PC-3 (cell line): ENCODE data around the gene R3HCC1L. TPM values are rescaled to one million over a fixed set of nuclear protein-coding genes. Genes with fewer than 3 reads are reported as not detected.

Experiments used
- ATAC-seq: fragments of 200-7000 bp; cut with Tn5 transposase; 2 replicates; pipeline ENCODE4 v1.9.1; 2020; ENCODE audit warnings: mild to moderate bottlenecking, moderate library complexity
- BruUV-seq: library from RNA; stranded (reverse); fragments of 400-500 nt; replicated peaks from 2 replicates; lab custom pipeline; 2021; lab: Mats Ljungman, UMichigan
- CTCF ChIA-PET: fragments of 300-600 bp; sonication (Branson Sonifier 250); formaldehyde crosslinking; loops from one replicate; lab custom pipeline; 2022; ENCODE audit warnings: antibody characterized with exemption; lab: Charles Lee
- POLR2A ChIA-PET: fragments of 300-600 bp; sonication (Branson Sonifier 250); formaldehyde crosslinking; loops from one replicate; lab custom pipeline; 2022; ENCODE audit warnings: antibody characterized with exemption; ENCODE audit not compliant: unreplicated experiment; lab: Charles Lee
- DNase-seq: peaks from one replicate; pipeline ENCODE4 v3.0.0-alpha.2; 2015
- H2AFZ ChIP-seq: fragments of 300-600 bp; sonication (generic); 2 replicates; pipeline ENCODE4 v1.6.0; 2016; ENCODE audit warnings: antibody characterized with exemption, low read length
- H3F3A ChIP-seq: fragments of 300-600 bp; sonication (generic); one replicate; pipeline ENCODE4 v1.6.0; 2017; ENCODE audit warnings: antibody characterized with exemption, low read length, control low read depth, mild to moderate bottlenecking; ENCODE audit not compliant: unreplicated experiment
- H3K27ac ChIP-seq: fragments of 300-600 bp; sonication (generic); 2 replicates; pipeline ENCODE4 v1.5.1; 2016; ENCODE audit warnings: mild to moderate bottlenecking, low read length
- H3K27me3 ChIP-seq: fragments of 300-600 bp; sonication (generic); 2 replicates; pipeline ENCODE4 v1.6.1; 2016; ENCODE audit warnings: low read length, mixed read lengths
- H3K36me3 ChIP-seq: fragments of 300-600 bp; sonication (generic); 2 replicates; pipeline ENCODE4 v1.6.1; 2016; ENCODE audit warnings: low read depth, mixed run types, low read length, mixed read lengths
- H3K4me1 ChIP-seq: fragments of 300-600 bp; sonication (generic); 2 replicates; pipeline ENCODE4 v1.5.1; 2016; ENCODE audit warnings: low read length; ENCODE audit not compliant: insufficient read depth
- H3K4me2 ChIP-seq: fragments of 300-600 bp; sonication (generic); 2 replicates; pipeline ENCODE4 v1.6.0; 2016; ENCODE audit warnings: low read length
- H3K4me3 ChIP-seq: fragments of 300-600 bp; sonication (generic); 2 replicates; pipeline ENCODE4 v1.5.1; 2016; ENCODE audit warnings: mild to moderate bottlenecking, low read length, mixed read lengths
- H3K79me2 ChIP-seq: fragments of 300-600 bp; sonication (generic); 2 replicates; pipeline ENCODE4 v1.6.1; 2017; ENCODE audit warnings: low read length, mixed read lengths
- H3K9ac ChIP-seq: fragments of 300-600 bp; sonication (generic); 2 replicates; pipeline ENCODE4 v1.6.0; 2016; ENCODE audit warnings: mild to moderate bottlenecking, low read length
- H3K9me2 ChIP-seq: fragments of 300-600 bp; sonication (generic); replicated peaks from 2 replicates; pipeline ENCODE4 v1.6.1; 2016; ENCODE audit warnings: mixed run types, low read length, mixed read lengths
- H3K9me3 ChIP-seq: fragments of 300-600 bp; sonication (generic); 2 replicates; pipeline ENCODE4 v1.6.1; 2016; ENCODE audit warnings: low read length, mixed read lengths
- H4K20me1 ChIP-seq: fragments of 300-600 bp; sonication (generic); 2 replicates; pipeline ENCODE4 v1.6.1; 2016; ENCODE audit warnings: low read length, mixed read lengths
- EZH2 ChIP-seq: fragments of 300-600 bp; sonication (generic); IDR thresholded peaks from one replicate; pipeline ENCODE4 v1.6.1; 2017; ENCODE audit warnings: antibody characterized with exemption, mild to moderate bottlenecking, low read length; ENCODE audit not compliant: unreplicated experiment
- EZH2phosphoT487 ChIP-seq: fragments of 300-600 bp; sonication (generic); IDR thresholded peaks from 2 replicates; pipeline ENCODE4 v1.6.1; 2018; ENCODE audit warnings: mild to moderate bottlenecking, antibody characterized with exemption, low read length, borderline replicate concordance
- intact Hi-C: fragments of 100-400 bp; cut with micrococcal nuclease; formaldehyde crosslinking; loops from 2 replicates; pipeline ENCODE4 v1.9.0; 2023
- total RNA-seq: library from RNA; depleted of rRNA; stranded (reverse); fragments of >200 nt; gene quantifications from 2 replicates; pipeline ENCODE4 v1.2.3, GENCODE V29; 2014
- TF ChIP-seq, protein P1 (sequence below): fragments of 300-600 bp; sonication (generic); conservative IDR thresholded peaks from 2 replicates; pipeline ENCODE4 v1.5.1; 2017; ENCODE audit warnings: antibody characterized with exemption, low read depth, mild to moderate bottlenecking, low read length

Gene R3HCC1L
- total RNA-seq, 1 experiment from 2014 or later = 15.3 TPM

- ChIA-PET POLR2A (no interaction called here), CTCF (no interaction called here)
- intact Hi-C loops = no loop called here
- Histone ChIP-seq H3K4me3 (no peak overlapping the region), H4K20me1 (no peaks in the 10 kb centered on the region), H3K27ac (no peak overlapping the region), H2AFZ (no peak overlapping the region), H3K79me2 (no peaks in the 10 kb centered on the region), H3K4me1 (no peaks in the 10 kb centered on the region), H3K9ac (no peak overlapping the region), H3K9me2 (no peaks in the 10 kb centered on the region), H3K36me3 (no peaks in the 10 kb centered on the region), H3K9me3 (no peaks in the 10 kb centered on the region), H3F3A (no peaks in the 10 kb centered on the region), H3K4me2 (no peak overlapping the region), H3K27me3 (peaks cover 72% of the 10 kb centered on the region)
- TF ChIP-seq EZH2 = no peak
- TF ChIP-seq, protein P1, sequence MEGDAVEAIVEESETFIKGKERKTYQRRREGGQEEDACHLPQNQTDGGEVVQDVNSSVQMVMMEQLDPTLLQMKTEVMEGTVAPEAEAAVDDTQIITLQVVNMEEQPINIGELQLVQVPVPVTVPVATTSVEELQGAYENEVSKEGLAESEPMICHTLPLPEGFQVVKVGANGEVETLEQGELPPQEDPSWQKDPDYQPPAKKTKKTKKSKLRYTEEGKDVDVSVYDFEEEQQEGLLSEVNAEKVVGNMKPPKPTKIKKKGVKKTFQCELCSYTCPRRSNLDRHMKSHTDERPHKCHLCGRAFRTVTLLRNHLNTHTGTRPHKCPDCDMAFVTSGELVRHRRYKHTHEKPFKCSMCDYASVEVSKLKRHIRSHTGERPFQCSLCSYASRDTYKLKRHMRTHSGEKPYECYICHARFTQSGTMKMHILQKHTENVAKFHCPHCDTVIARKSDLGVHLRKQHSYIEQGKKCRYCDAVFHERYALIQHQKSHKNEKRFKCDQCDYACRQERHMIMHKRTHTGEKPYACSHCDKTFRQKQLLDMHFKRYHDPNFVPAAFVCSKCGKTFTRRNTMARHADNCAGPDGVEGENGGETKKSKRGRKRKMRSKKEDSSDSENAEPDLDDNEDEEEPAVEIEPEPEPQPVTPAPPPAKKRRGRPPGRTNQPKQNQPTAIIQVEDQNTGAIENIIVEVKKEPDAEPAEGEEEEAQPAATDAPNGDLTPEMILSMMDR = no peak
- no peak for TF ChIP-seq EZH2phosphoT487
- ATAC-seq (no peak), DNase-seq (no peak)
- BruUV-seq = no TSS peak
Observed at GRCh38 chr10:98100476-98100875, 34.0 kb upstream of the R3HCC1L start.

DNA sequence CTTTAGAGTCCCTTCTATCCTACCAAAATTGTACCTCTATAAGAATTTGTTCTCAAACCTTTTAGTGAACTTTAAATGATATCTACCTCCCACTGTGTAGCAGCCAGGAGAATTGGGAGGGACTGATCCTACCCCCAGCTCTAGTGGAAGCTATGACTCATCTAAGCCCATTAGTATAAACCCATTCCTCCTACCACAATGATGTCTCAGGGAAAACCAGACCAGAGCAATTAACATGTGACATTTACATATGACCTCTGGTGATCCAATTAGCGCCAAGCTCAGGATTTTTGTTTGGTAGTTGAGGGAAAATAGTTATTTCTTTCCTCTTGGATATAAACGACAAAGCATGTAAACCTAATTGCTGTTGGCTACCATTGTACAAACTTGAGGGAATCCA, 33.1 kb upstream of the R3HCC1L start:
- DNase-seq (no peak), ATAC-seq (no peak)
- POLR2A ChIA-PET = no interaction called here
- BruUV-seq = no TSS peak
- no peaks in the 10 kb centered on the region for H4K20me1 ChIP-seq
- no peak overlapping the region for H3K4me3 ChIP-seq
- intact Hi-C loops = no loop called here
- H3F3A ChIP-seq = no peaks in the 10 kb centered on the region
- H3K79me2 ChIP-seq = no peaks in the 10 kb centered on the region
- no peak overlapping the region for H3K27ac ChIP-seq
- no peaks in the 10 kb centered on the region for H3K9me3 ChIP-seq
- H3K4me1 ChIP-seq = no peaks in the 10 kb centered on the region
- H3K9me2 ChIP-seq = no peaks in the 10 kb centered on the region
- no peaks in the 10 kb centered on the region for H3K36me3 ChIP-seq
- peaks cover 70% of the 10 kb centered on the region for H3K27me3 ChIP-seq
- TF ChIP-seq, protein P1 = no peak
- TF ChIP-seq EZH2phosphoT487 = no peak
- TF ChIP-seq EZH2 = no peak
- no peak overlapping the region for H2AFZ ChIP-seq
- no peak overlapping the region for H3K9ac ChIP-seq
- CTCF ChIA-PET = no interaction called here
- H3K4me2 ChIP-seq = no peak overlapping the region

DNA sequence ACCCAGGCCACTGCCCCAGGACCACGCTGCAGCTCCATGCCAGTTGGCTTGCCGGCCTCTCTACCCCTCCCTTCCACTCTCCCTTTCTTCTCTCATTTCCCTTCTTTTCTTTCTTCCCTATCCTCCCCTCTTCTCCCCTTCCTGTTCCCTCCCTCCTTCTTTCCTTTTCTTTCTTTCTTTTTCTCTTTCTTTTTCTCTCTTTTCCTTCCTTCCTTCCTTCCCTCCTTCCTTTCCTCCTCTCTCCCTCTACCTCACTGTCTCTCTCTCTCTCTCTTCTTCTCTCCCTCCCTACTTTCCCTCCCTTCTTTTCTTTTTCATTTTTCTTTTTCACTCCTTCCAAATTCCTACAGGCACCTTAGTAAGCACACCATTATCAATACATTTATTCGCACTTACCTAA, 30.3 kb upstream of the R3HCC1L start:
- Histone ChIP-seq H4K20me1 (no peaks in the 10 kb centered on the region), H3K27ac (no peak overlapping the region), H3K27me3 (peaks cover 75% of the 10 kb centered on the region), H3K4me1 (no peaks in the 10 kb centered on the region), H3F3A (no peaks in the 10 kb centered on the region), H2AFZ (no peak overlapping the region), H3K9me3 (no peaks in the 10 kb centered on the region), H3K4me2 (no peak overlapping the region), H3K79me2 (no peaks in the 10 kb centered on the region), H3K9ac (no peak overlapping the region), H3K9me2 (no peaks in the 10 kb centered on the region), H3K36me3 (no peaks in the 10 kb centered on the region), H3K4me3 (no peak overlapping the region)
- no TSS peak for BruUV-seq
- ATAC-seq = no peak
- intact Hi-C loops = no loop called here
- CTCF ChIA-PET = no interaction called here
- no peak for TF ChIP-seq EZH2phosphoT487
- TF ChIP-seq EZH2 = no peak
- TF ChIP-seq, protein P1 = no peak
- DNase-seq = no peak
- POLR2A ChIA-PET = no interaction called here
